OCI-LY3 (cell line): ENCODE data around the gene LTO1.
"Not testable (repeated sequence)": the region's sequence is repeated elsewhere in the genome, so short reads cannot be mapped to it uniquely, and the experiment has no call there.

Source experiments
- H2AFZ ChIP-seq: fragments of 200-600, 300-600 bp; shearing (Covaris generic); 2 replicates; pipeline ENCODE4 v1.6.0; 2014; ENCODE audit warnings: antibody characterized with exemption, low read depth, low read length
- H3K27ac ChIP-seq: fragments of 200-600, 300-600 bp; sonication (generic); 2 replicates; pipeline ENCODE4 v1.5.1; 2014; ENCODE audit warnings: mild to moderate bottlenecking, low read length, moderate library complexity, mixed read lengths
- H3K27me3 ChIP-seq: fragments of 200-600, 300-600 bp; sonication (generic); 2 replicates; pipeline ENCODE4 v1.6.1; 2014; ENCODE audit warnings: low read depth, low read length, mixed read lengths
- H3K36me3 ChIP-seq: fragments of 200-600, 300-600 bp; sonication (generic); replicated peaks from 2 replicates; pipeline ENCODE3; 2014; ENCODE audit warnings: low read depth, low read length, mixed read lengths
- H3K4me1 ChIP-seq: fragments of 300-600, 200-600 bp; sonication (generic); 2 replicates; pipeline ENCODE4 v1.6.1; 2014; ENCODE audit warnings: low read length, mixed read lengths
- H3K4me2 ChIP-seq: fragments of 200-600, 300-600 bp; sonication (generic); 2 replicates; pipeline ENCODE4 v1.6.1; 2014; ENCODE audit warnings: low read length, mixed read lengths
- H3K4me3 ChIP-seq: fragments of 300-600, 200-600 bp; sonication (generic); 2 replicates; pipeline ENCODE4 v1.5.1; 2014; ENCODE audit warnings: antibody characterized with exemption, mild to moderate bottlenecking, low read length, moderate library complexity
- H3K79me2 ChIP-seq: fragments of 300-600, 200-600 bp; shearing (Covaris generic); 2 replicates; pipeline ENCODE4 v1.6.1; 2014; ENCODE audit warnings: mild to moderate bottlenecking, low read length, mixed read lengths
- H3K9ac ChIP-seq: fragments of 300-600, 200-600 bp; shearing (Covaris generic); 2 replicates; pipeline ENCODE4 v1.6.0; 2014; ENCODE audit warnings: mild to moderate bottlenecking, low read length, moderate library complexity
- H3K9me3 ChIP-seq: fragments of 200-600, 300-600 bp; shearing (Covaris generic); 2 replicates; pipeline ENCODE4 v1.6.1; 2014; ENCODE audit warnings: low read length, mixed read lengths; ENCODE audit not compliant: insufficient read depth
- H4K20me1 ChIP-seq: fragments of 200-600, 300-600 bp; sonication (generic); 2 replicates; pipeline ENCODE4 v1.6.1; 2016; ENCODE audit warnings: low read length, mixed read lengths; ENCODE audit not compliant: insufficient read depth
- CTCF ChIP-seq: fragments of 200-600, 300-600 bp; sonication (generic); IDR thresholded peaks from 2 replicates; pipeline ENCODE4 v1.5.1; 2014; ENCODE audit warnings: antibody characterized with exemption, low read length, low read depth
- EZH2phosphoT487 ChIP-seq: fragments of 200-600 bp; shearing (Covaris generic); IDR thresholded peaks from 2 replicates; pipeline ENCODE4 v1.6.1; 2018; ENCODE audit warnings: antibody characterized with exemption, mixed run types, low read depth

Gene LTO1

GRCh38 chr11:69694781-69695180 is 19.6 kb upstream of the LTO1 start:
- no peaks in the 10 kb centered on the region for H4K20me1 ChIP-seq
- H3K4me2 ChIP-seq, result no peak overlapping the region
- no peak for TF ChIP-seq EZH2phosphoT487
- H3K27me3 ChIP-seq, result peaks cover 26% of the 10 kb centered on the region
- H3K36me3 ChIP-seq, result no peaks in the 10 kb centered on the region
- no peaks in the 10 kb centered on the region for H3K9me3 ChIP-seq
- no peak overlapping the region for H3K9ac ChIP-seq
- no peak overlapping the region for H3K27ac ChIP-seq
- H3K79me2 ChIP-seq, result no peaks in the 10 kb centered on the region
- no peak overlapping the region for H2AFZ ChIP-seq
- no peak overlapping the region for H3K4me3 ChIP-seq
- no peaks in the 10 kb centered on the region for H3K4me1 ChIP-seq

GRCh38 chr11:69692422-69692821 is 17.3 kb upstream of the LTO1 start:
- Histone ChIP-seq H3K4me2 (no peak overlapping the region), H3K4me3 (no peak overlapping the region), H3K36me3 (no peaks in the 10 kb centered on the region), H3K79me2 (no peaks in the 10 kb centered on the region), H3K27me3 (peaks cover 25% of the 10 kb centered on the region), H4K20me1 (no peaks in the 10 kb centered on the region), H2AFZ (no peak overlapping the region), H3K9ac (no peak overlapping the region), H3K9me3 (no peaks in the 10 kb centered on the region), H3K27ac (no peak overlapping the region), H3K4me1 (peaks cover 8% of the 10 kb centered on the region)
- TF ChIP-seq EZH2phosphoT487 (no peak), CTCF (no peak)

GRCh38 chr11:69691463-69691862 is 16.3 kb upstream of the LTO1 start:
- Histone ChIP-seq H3K36me3 (no peaks in the 10 kb centered on the region), H3K4me2 (no peak overlapping the region), H3K27ac (no peak overlapping the region), H2AFZ (no peak overlapping the region), H3K9me3 (no peaks in the 10 kb centered on the region), H3K27me3 (peaks cover 15% of the 10 kb centered on the region), H4K20me1 (no peaks in the 10 kb centered on the region), H3K9ac (no peak overlapping the region), H3K4me3 (no peak overlapping the region), H3K4me1 (peaks cover 8% of the 10 kb centered on the region), H3K79me2 (no peaks in the 10 kb centered on the region)
- TF ChIP-seq CTCF, result no peak
- TF ChIP-seq EZH2phosphoT487, result no peak

GRCh38 chr11:69689484-69690319 is 14.5 kb upstream of the LTO1 start:
- Histone ChIP-seq H3K36me3 (no peaks in the 10 kb centered on the region), H3K27ac (no peak overlapping the region), H3K27me3 (peaks cover 9% of the 10 kb centered on the region), H4K20me1 (no peaks in the 10 kb centered on the region), H3K9me3 (no peaks in the 10 kb centered on the region), H3K4me3 (no peak overlapping the region), H3K4me2 (no peak overlapping the region), H3K4me1 (peaks cover 13% of the 10 kb centered on the region), H3K79me2 (no peaks in the 10 kb centered on the region), H3K9ac (no peak overlapping the region), H2AFZ (no peak overlapping the region)
- no peak for TF ChIP-seq EZH2phosphoT487
- no peak for TF ChIP-seq CTCF

- H2AFZ ChIP-seq, H3K79me2 ChIP-seq, H3K4me3 ChIP-seq, H3K9me3 ChIP-seq, H3K4me2 ChIP-seq, H3K9ac ChIP-seq, H4K20me1 ChIP-seq, H3K27me3 ChIP-seq, H3K36me3 ChIP-seq, H3K27ac ChIP-seq: not testable (repeated sequence)
- peaks cover 13% of the 10 kb centered on the region for H3K4me1 ChIP-seq
Measured at GRCh38 chr11:69687969-69688771, 13.0 kb upstream of the LTO1 start.
